Fibroblast of the aortic adventitia (primary cell): ENCODE data around the gene KIF26B. TPM values are rescaled to one million over a fixed set of nuclear protein-coding genes. Genes with fewer than 3 reads are reported as not detected.

Experiments used
- DNase-seq: peaks from one replicate; pipeline ENCODE4 v3.0.0-alpha.2; 2010; ENCODE audit warnings: low read depth
- H3K4me3 ChIP-seq: 2 replicates; pipeline ENCODE4 v1.5.1; 2011; ENCODE audit warnings: low read depth, mild to moderate bottlenecking, control low read depth, low read length, moderate library complexity
- total RNA-seq: library from RNA; depleted of rRNA; stranded (reverse); fragments of >200 nt; gene quantifications from 2 replicates; pipeline ENCODE4 v1.2.3, GENCODE V29; 2012; ENCODE audit warnings: low replicate concordance
- TF ChIP-seq, protein P1 (sequence below): IDR thresholded peaks from 2 replicates; pipeline ENCODE4 v1.5.1; 2011; ENCODE audit warnings: mild to moderate bottlenecking, low read length, control low read depth, inconsistent platforms; ENCODE audit not compliant: insufficient read depth

The KIF26B gene
- total RNA-seq, 1 donor, result 4.6 TPM

DNA sequence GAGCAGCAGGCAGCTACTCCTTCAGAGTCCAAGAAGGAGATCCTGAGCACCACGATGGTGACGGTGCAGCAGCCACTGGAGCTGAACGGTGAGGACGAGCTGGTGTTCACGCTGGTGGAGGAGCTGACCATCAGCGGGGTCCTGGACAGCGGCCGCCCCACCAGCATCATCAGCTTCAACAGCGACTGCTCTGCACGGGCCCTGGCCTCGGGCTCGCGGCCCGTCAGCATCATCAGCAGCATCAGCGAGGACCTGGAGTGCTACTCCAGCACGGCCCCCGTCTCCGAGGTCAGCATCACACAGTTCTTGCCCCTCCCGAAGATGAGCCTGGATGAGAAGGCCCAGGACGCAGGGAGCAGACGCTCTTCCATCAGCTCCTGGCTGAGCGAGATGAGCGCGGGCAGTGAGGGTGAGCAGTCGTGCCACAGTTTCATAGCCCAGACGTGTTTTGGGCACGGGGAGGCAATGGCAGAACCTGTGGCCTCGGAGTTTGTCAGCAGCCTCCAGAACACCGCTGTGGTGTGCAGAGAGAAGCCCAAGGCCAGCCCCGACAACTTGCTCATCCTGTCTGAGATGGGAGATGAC, 531.8 kb downstream of the KIF26B start:
- no peak for DNase-seq
- H3K4me3 ChIP-seq, result no peak overlapping the region
- TF ChIP-seq, protein P1, sequence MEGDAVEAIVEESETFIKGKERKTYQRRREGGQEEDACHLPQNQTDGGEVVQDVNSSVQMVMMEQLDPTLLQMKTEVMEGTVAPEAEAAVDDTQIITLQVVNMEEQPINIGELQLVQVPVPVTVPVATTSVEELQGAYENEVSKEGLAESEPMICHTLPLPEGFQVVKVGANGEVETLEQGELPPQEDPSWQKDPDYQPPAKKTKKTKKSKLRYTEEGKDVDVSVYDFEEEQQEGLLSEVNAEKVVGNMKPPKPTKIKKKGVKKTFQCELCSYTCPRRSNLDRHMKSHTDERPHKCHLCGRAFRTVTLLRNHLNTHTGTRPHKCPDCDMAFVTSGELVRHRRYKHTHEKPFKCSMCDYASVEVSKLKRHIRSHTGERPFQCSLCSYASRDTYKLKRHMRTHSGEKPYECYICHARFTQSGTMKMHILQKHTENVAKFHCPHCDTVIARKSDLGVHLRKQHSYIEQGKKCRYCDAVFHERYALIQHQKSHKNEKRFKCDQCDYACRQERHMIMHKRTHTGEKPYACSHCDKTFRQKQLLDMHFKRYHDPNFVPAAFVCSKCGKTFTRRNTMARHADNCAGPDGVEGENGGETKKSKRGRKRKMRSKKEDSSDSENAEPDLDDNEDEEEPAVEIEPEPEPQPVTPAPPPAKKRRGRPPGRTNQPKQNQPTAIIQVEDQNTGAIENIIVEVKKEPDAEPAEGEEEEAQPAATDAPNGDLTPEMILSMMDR, result no peak

DNA sequence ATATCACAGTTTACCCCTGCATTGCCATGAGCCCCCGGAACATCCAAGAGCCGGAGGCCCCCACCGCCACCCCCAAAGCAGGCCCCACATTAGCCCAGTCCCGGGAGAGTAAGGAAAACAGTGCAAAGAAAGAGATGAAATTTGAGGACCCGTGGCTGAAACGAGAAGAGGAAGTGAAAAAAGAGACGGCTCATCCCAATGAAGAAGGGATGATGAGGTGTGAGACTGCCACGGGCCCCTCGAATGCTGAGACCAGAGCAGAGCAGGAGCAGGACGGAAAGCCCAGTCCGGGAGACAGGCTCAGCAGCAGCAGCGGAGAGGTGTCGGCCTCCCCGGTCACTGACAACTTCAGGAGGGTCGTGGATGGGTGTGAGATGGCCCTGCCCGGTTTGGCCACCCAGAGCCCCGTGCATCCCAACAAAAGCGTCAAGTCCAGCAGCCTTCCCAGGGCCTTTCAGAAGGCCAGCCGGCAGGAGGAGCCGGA, 532.4 kb downstream of the KIF26B start:
- TF ChIP-seq, protein P1, result no peak
- DNase-seq, result no peak
- no peak overlapping the region for H3K4me3 ChIP-seq

DNA sequence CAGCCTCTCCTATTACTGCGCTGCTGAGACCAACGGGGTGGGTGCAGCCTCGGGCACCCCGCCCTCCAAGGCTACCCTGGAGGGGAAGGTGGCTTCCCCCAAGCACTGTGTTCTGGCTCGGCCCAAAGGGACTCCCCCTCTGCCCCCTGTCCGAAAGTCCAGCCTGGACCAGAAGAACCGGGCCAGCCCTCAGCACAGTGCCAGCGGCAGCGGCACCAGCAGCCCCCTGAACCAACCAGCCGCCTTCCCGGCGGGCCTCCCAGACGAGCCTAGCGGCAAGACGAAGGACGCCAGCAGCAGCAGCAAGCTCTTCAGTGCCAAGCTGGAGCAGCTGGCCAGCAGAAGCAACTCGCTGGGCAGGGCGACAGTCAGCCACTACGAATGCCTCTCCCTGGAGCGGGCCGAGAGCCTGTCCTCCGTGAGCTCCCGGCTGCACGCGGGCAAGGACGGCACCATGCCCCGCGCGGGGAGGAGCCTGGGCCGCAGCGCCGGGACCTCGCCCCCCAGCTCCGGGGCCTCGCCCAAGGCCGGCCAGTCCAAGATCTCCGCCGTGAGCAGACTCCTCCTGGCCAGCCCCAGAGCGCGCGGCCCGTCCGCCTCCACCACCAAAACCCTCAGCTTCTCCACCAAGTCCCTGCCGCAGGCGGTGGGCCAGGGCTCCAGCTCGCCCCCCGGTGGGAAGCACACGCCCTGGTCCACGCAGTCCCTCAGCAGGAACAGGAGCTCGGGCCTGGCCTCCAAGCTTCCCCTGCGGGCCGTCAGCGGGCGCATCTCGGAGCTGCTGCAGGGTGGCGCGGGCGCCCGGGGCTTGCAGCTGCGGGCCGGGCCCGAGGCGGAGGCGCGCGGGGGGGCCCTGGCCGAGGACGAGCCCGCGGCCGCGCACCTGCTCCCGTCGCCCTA, 533.1 kb downstream of the KIF26B start:
- TF ChIP-seq, protein P1, result no peak
- no peak overlapping the region for H3K4me3 ChIP-seq
- no peak for DNase-seq

DNA sequence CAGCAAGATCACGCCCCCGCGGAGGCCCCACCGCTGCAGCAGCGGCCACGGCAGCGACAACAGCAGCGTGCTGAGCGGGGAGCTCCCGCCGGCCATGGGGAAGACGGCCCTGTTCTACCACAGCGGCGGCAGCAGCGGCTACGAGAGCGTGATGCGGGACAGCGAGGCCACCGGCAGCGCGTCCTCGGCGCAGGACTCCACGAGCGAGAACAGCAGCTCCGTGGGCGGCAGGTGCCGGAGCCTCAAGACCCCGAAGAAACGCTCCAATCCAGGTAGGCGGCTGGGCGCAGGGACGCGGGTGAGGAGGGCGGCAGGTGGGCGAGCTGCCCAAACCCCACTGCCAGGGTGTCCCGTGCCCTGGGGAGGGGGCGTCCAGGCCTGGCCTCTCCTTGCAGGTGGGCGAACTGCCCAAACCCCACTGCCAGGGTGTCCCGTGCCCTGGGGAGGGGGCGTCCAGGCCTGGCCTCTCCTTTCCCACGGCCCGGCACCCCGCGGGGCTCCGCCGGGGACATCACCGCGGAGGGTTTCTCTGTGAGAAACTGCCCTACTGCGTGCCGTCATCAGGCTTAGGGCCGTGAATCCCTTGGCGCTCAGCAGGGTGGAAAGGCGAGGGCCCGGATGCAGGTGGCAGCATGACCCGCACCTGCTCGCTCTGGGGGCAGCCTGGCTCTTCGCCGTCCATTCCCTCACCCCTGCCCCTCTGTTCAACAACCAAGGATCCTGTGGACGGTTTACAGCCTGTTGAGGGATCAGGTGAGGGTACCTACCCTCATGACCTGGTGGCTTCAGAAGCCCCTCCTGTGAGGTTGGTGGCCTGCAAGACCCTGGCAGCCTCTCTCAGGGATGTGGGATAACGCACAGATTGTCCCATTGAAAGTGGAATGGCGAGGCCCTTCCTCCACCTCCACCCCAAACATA, 534.0 kb downstream of the KIF26B start:
- TF ChIP-seq, protein P1, result no peak
- DNase-seq, result no peak
- H3K4me3 ChIP-seq, result no peak overlapping the region

DNA sequence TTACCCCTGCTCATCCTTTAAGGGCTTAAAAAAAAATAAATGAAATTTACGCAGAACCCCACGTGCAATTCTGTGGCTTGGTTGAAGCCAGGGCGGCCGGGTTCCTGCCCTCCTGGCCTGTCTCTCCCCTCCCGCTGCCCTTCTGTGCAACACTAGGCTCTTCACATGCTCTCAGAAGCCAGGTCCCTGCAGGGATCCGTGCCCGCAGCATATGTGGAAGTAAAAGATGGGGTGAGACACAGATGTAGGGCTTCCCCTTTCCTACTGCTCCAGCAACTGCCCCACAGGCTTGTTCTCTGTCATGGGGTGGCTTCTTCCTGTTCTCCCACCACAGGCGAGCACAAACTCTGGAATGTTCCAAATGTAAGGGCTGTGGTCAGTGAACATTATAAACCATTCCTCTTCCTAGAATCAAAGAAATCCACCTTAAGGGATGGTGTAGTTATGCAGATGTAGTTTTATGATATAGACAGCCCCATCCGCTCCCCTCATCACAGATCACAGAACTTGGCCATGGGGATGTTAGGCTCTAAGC, 535.4 kb downstream of the KIF26B start:
- TF ChIP-seq, protein P1, result no peak
- DNase-seq, result no peak
- H3K4me3 ChIP-seq, result no peak overlapping the region

DNA sequence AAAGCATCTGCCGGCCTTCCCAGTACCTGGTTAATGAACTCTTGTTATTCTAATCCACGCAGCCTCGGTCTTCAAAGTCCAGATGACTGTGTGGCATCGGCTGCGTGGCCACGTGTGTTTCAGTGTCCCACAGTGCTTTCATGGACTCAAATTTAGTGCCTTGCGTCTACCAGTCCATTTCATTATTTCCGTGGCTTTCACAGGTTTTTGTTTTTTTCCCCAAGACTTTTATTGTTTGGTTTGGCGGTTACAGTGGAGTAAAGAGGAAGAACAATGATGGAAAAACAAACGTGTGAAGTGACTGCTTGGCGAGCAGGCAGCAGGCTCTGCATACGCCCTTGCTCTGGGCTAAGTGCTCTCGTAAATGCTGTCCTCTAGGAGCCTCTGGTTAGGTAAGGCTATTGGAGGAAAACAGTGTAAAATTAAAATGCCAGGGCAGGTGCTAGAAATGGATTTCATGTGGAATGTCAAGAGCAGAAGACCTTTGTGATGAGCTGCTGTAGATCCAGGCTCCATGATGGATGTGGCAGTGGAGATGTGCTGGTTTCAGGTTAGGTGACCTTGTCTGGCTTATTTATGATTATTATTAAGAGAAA, 536.3 kb downstream of the KIF26B start:
- H3K4me3 ChIP-seq, result no peak overlapping the region
- DNase-seq, result no peak
- TF ChIP-seq, protein P1, result no peak
